Muscle of leg (tissue), 11 donors: Measurements from ENCODE around the gene PIP4K2A. TPM values are rescaled to one million over a fixed set of nuclear protein-coding genes. Genes with fewer than 3 reads are reported as not detected.
A peak's percentile ranks its signal among the peaks of the same experiment; 100 is the strongest.
"Not testable (repeated sequence)": the region's sequence is repeated elsewhere in the genome, so short reads cannot be mapped to it uniquely, and the experiment has no call there.

ENCODE experiments used
- DNase-seq: peaks from one replicate; pipeline ENCODE4 v3.0.0; 2013
- H3K27ac ChIP-seq: one replicate; pipeline ENCODE4 v1.5.1; 2013; ENCODE audit warnings: mild to moderate bottlenecking, low read length, control low read depth
- H3K27me3 ChIP-seq: one replicate; pipeline ENCODE4 v1.6.1; 2013; ENCODE audit warnings: low read length; ENCODE audit not compliant: control insufficient read depth, insufficient read depth
- H3K36me3 ChIP-seq: one replicate; pipeline ENCODE4 v1.6.1; 2013; ENCODE audit warnings: low read length; ENCODE audit not compliant: control insufficient read depth, insufficient read depth
- H3K4me1 ChIP-seq: one replicate; pipeline ENCODE4 v1.6.1; 2013; ENCODE audit warnings: low read length; ENCODE audit not compliant: control insufficient read depth, insufficient read depth
- H3K4me3 ChIP-seq: one replicate; pipeline ENCODE4 v1.5.1; 2013; ENCODE audit warnings: low read length, control low read depth
- H3K9me3 ChIP-seq: replicated peaks from 2 replicates; pipeline ENCODE4 v1.6.1; 2013; ENCODE audit warnings: low read depth, low read length; ENCODE audit not compliant: control insufficient read depth
- WGBS: methylation state at CpG from one replicate; pipeline ENCODE4 v1.1.5; 2013; ENCODE audit warnings: missing lambda C conversion rate; ENCODE audit not compliant: insufficient coverage; 5-methylcytosine and 5-hydroxymethylcytosine counted together
- polyA plus RNA-seq, 8 donors: library from polyadenylated mRNA; unstranded; fragments of 120-200 nt; gene quantifications; one replicate each; pipeline versions ENCODE4 v1.2.1 to v1.2.3, GENCODE V29; 2013; ENCODE audit warnings: inconsistent platforms in 1 of 8, low replicate concordance in 1 of 8; ENCODE audit not compliant: insufficient read length in 8 of 8, insufficient read depth in 1 of 8
- total RNA-seq: library from RNA; stranded (reverse); fragments of 120-200 nt; gene quantifications from one replicate; pipeline ENCODE4 v1.2.4, GENCODE V29; 2013

The PIP4K2A gene
- total and polyA plus RNA-seq, 9 donors = 15.4 to 22.4 (median 18.3) TPM

DNA sequence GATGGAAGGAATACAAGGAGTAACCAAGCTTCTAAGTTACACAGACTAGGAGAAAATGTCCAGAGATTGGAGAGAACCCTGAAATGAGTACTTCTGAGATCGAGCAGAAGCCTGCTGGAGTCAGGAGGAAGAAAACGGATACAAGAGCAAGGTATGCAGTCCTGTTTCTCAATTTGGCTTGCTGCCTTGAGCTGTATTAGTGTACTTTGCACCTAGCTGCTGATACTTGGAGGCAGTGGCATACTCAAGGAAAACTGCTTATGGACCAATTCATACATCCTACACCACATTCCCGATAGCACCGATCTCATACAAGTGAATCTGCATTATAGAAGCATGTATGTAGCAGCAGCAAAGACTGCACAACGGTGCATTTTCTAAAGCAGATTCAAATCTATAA is 14.4 kb downstream of the PIP4K2A start:
- no peak overlapping the region for H3K27ac ChIP-seq
- H3K4me1 ChIP-seq = peaks cover 6% of the 10 kb centered on the region
- DNase-seq = no peak
- no peaks in the 10 kb centered on the region for H3K9me3 ChIP-seq
- no peaks in the 10 kb centered on the region for H3K36me3 ChIP-seq
- H3K4me3 ChIP-seq = no peak overlapping the region
- H3K27me3 ChIP-seq = no peaks in the 10 kb centered on the region
- 89% methylated on average over 3 of the region's 5 CpGs for WGBS

DNA sequence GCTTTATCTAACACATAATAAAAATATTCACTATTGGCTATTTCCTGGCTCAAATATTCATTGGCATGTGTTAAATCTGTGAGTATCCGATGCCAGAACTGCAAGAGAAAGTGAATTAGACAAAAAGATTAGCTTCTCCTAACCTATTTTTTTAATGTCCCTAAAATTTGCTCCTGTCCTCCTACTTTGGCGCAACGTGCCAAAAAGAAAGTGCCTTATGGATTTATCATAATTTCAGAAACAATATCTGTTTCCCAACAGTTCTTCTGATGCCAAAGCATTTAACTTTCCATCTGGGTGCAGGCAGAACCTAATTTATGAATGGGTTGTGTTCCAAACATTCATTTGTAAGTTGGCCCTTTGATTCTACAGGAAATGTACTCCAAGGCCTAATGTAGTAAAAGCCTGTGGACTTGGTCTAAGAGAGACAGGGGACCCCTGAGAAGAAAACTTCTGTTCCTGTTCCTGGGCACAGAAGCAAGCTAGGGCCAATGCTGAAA is 15.4 kb downstream of the PIP4K2A start:
- no peaks in the 10 kb centered on the region for H3K36me3 ChIP-seq
- H3K27me3 ChIP-seq = no peaks in the 10 kb centered on the region
- no peak overlapping the region for H3K4me3 ChIP-seq
- 50% methylated on average over 2 of the region's 3 CpGs for WGBS
- peaks cover 6% of the 10 kb centered on the region for H3K4me1 ChIP-seq
- H3K9me3 ChIP-seq = no peaks in the 10 kb centered on the region
- H3K27ac ChIP-seq = no peak overlapping the region
- DNase-seq = no peak

DNA sequence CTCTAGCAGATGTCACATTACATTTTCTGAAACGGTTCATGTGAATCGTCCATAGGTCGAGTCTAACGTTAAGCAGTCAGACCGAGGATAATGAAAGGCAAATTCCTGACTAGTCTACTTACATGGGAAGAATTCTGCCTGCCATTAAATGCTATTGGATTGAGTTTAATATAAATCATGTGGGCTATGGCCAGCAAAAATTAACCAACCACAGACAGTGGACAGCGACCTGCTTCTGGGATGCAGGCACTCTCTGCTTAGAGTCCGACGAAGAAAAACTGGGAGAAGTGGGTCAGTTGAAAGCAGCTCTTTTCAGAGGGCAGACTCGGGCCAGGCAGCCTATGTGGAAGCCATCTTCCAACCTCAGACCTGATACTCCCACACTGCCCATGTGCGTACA is 16.6 kb downstream of the PIP4K2A start:
- DNase-seq = no peak
- no peak overlapping the region for H3K4me3 ChIP-seq
- H3K36me3 ChIP-seq = no peaks in the 10 kb centered on the region
- 90% methylated on average over 2 of the region's 10 CpGs for WGBS
- no peak overlapping the region for H3K27ac ChIP-seq
- no peaks in the 10 kb centered on the region for H3K9me3 ChIP-seq
- peaks cover 6% of the 10 kb centered on the region for H3K4me1 ChIP-seq
- no peaks in the 10 kb centered on the region for H3K27me3 ChIP-seq

DNA sequence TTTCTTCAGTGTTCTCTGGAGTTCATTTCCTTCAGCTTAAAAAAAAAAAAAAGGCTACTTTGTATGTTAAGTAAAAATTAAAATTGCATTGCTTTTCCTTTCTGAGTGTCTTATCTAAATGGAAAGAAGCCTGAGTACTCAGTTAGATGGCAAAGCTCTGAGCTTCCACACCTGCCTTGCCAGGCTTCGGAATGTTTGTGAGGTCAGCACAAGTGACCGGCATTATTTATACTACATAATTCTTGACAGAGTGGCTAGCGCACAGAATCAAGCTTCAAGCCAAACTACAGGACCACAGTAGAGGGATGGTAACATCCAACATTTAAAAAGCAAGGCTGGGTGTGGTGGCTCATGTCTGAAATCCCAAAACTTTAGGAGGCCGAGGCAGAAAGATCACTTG is 17.3 kb downstream of the PIP4K2A start:
- Histone ChIP-seq H3K27me3 (no peaks in the 10 kb centered on the region), H3K27ac (no peak overlapping the region), H3K36me3 (no peaks in the 10 kb centered on the region), H3K4me1 (peaks cover 6% of the 10 kb centered on the region), H3K9me3 (no peaks in the 10 kb centered on the region), H3K4me3 (no peak overlapping the region)
- no peak for DNase-seq
- WGBS = no CpG with 5 or more reads among the region's 4 CpGs

DNA sequence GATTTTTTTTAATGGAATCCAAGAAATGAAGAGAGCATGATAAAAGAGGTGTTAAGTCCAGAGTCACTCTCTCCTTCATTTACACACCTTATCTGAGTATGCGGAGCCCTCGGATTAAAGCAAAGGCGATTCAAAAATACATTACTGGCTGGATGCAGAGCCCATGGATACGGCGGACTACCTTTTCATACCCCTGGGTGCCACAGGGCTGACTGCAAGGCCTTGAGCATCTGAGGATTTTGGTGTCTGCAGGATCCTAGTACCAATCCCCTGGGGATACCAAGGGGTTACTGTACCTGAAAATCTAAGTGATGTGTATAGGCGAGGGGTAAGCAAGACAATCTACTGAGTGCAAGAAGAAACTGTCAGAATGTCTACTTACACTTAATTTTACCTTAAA is 20.5 kb downstream of the PIP4K2A start:
- H3K4me1 ChIP-seq = no peaks in the 10 kb centered on the region
- DNase-seq = no peak
- H3K27me3 ChIP-seq = no peaks in the 10 kb centered on the region
- 97% methylated on average over 4 of the region's 6 CpGs for WGBS
- H3K36me3 ChIP-seq = no peaks in the 10 kb centered on the region
- H3K27ac ChIP-seq = no peak overlapping the region
- no peak overlapping the region for H3K4me3 ChIP-seq
- no peaks in the 10 kb centered on the region for H3K9me3 ChIP-seq

DNA sequence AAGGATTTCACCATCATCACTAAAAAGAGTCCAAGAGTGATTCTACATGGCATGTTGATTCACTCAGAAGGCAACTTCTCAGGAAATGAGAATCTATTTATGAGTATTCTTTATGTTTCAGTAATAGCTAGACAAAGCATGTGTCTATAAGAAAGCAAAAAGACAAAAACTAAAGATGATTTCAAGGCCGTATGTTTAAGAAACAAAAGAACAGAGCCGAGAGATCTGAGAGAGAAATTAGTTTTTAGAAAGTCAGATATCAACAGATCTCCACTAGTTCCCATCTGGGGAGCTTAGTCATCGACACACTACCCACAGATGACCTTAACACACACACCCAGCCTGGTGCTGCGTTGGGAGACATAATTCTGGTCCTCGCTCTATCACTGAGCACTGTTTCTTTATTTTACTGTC is 21.0 kb downstream of the PIP4K2A start:
- Histone ChIP-seq H3K27ac (no peak overlapping the region), H3K9me3 (no peaks in the 10 kb centered on the region), H3K27me3 (no peaks in the 10 kb centered on the region), H3K4me3 (no peak overlapping the region), H3K36me3 (no peaks in the 10 kb centered on the region), H3K4me1 (no peaks in the 10 kb centered on the region)
- WGBS = 37% methylated on average over 2 of the region's 5 CpGs
- no peak for DNase-seq

DNA sequence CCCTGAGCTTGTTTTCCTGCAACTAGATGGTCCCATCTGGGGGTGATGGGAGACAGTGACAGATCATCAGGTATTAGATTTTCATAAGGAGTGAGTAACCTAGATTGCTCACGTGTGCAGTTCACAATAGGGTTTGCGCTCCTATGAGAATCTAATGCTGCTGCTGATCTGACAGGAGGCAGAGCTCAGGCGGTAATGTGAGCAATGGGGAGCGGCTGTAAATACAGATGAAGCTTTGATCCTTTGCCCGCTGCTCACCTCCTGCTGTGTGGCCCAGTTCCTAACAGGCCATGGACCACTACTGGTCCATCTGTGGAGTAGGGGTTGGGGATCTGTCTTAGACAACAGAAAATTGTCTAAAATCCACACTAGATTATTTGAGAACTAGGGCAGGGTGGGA is 22.3 kb downstream of the PIP4K2A start:
- H3K36me3 ChIP-seq, H3K4me3 ChIP-seq, DNase-seq, H3K4me1 ChIP-seq, H3K9me3 ChIP-seq, H3K27ac ChIP-seq, H3K27me3 ChIP-seq: not testable (repeated sequence)
- WGBS = 100% methylated on average over 5 of the region's 5 CpGs

DNA sequence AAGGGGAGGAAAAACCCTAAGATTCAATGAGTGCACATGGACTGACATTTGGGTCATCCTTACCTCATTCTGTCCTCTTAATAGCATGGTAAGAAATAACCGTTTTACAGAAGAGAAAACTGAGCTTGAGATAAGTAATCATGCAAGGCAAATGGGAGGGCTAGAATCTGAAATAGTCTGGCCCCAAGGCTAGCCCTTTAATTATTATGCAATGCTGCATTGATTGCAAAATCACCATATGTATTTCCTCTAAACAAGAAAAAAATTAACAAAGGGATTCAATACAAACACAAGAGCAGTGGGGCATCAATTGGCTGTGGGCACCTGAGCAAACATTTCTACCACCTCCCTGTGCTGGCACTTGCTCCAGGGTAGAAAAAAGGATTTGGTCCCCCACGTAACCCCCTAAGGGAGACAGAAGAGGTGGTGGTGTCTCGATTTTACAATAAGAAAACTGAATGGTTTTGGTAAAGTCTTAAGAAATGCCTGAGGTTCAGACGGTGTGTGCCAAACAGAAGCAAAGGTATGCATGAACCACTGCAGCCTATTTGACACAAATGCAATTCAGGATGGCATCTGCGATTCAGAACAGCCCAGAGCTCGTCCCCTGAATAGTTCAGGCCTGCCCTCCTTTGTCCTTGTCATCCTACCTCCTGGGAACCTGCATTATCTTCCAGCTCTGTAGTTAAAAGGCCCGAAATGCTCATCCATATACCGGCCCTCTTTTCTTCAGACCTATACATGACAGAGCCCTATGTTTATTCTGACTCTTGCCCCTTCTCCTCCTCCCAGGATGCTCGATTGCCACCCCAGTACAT is 23.6 kb downstream of the PIP4K2A start:
- H3K27ac ChIP-seq = no peak overlapping the region
- no peaks in the 10 kb centered on the region for H3K27me3 ChIP-seq
- no peaks in the 10 kb centered on the region for H3K36me3 ChIP-seq
- no peaks in the 10 kb centered on the region for H3K4me1 ChIP-seq
- 63% methylated on average over 5 of the region's 9 CpGs for WGBS
- H3K4me3 ChIP-seq = no peak overlapping the region
- no peak for DNase-seq
- H3K9me3 ChIP-seq = no peaks in the 10 kb centered on the region

DNA sequence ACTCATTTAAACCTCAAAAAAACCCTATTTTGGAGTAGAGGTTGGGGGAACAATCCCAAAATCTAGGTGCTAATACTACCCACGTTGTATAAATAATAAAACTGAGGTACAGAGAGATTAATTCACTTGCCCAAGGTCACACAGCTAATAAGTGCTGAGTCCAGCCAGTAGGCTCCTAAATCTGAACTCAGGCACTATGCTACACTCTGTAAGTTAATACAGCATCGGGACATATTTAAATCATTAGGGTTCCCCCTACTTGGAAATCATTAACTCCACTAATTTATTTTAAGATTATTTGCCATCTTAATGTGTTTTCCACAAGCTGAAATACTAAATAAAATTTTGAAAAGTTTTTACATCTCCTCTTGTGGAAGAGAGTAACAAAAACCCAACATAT is 24.2 kb downstream of the PIP4K2A start:
- Histone ChIP-seq H3K27ac (no peak overlapping the region), H3K4me1 (peaks cover 2% of the 10 kb centered on the region), H3K4me3 (no peak overlapping the region), H3K9me3 (no peaks in the 10 kb centered on the region), H3K27me3 (no peaks in the 10 kb centered on the region), H3K36me3 (no peaks in the 10 kb centered on the region)
- no peak for DNase-seq
- no CpG with 5 or more reads among the region's 2 CpGs for WGBS

DNA sequence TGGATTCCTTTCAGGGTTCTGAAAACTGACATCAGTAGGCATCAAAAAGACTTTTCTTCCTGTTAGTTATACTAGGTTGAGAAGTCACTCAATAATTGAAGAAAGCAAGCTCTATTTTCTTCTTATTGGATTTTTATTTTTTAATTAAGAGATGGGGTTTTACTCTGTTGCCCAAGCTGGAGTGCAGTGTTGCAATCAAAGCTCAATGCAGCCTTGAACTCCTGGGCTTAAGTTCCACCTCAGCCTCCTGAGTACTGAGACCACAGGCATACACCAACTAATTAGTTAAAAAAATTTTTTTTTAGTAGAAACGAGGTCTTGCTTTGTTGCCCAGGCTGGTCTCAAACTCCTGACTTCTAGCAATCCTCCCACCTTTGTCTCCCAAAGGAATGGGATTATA is 28.0 kb downstream of the PIP4K2A start:
- H3K27ac ChIP-seq = peak overlapping the region; percentile 25
- WGBS = no CpG with 5 or more reads among the region's 1 CpG
- no peak for DNase-seq
- H3K27me3 ChIP-seq = no peaks in the 10 kb centered on the region
- H3K36me3 ChIP-seq = peaks cover 2% of the 10 kb centered on the region
- H3K4me1 ChIP-seq = peaks cover 12% of the 10 kb centered on the region
- H3K4me3 ChIP-seq = no peak overlapping the region
- no peaks in the 10 kb centered on the region for H3K9me3 ChIP-seq
